ENCODE measurements around the gene COL7A1. TPM values are rescaled to one million over a fixed set of nuclear protein-coding genes. Genes with fewer than 3 reads are reported as not detected.

Gene COL7A1
- total RNA-seq, 1 donor from 2014 or later: 32.3 TPM

- Mint-ChIP-seq H3K27ac (no peak overlapping the region), H3K4me3 (no peak overlapping the region), H3K9me3 (no peaks in the 10 kb centered on the region), H3K27me3 (peaks cover 3% of the 10 kb centered on the region), H3K36me3 (peaks cover 13% of the 10 kb centered on the region), H3K4me1 (ENCODE audit: unreplicated experiment) (peaks cover 20% of the 10 kb centered on the region)
- TF ChIP-seq, protein P1, sequence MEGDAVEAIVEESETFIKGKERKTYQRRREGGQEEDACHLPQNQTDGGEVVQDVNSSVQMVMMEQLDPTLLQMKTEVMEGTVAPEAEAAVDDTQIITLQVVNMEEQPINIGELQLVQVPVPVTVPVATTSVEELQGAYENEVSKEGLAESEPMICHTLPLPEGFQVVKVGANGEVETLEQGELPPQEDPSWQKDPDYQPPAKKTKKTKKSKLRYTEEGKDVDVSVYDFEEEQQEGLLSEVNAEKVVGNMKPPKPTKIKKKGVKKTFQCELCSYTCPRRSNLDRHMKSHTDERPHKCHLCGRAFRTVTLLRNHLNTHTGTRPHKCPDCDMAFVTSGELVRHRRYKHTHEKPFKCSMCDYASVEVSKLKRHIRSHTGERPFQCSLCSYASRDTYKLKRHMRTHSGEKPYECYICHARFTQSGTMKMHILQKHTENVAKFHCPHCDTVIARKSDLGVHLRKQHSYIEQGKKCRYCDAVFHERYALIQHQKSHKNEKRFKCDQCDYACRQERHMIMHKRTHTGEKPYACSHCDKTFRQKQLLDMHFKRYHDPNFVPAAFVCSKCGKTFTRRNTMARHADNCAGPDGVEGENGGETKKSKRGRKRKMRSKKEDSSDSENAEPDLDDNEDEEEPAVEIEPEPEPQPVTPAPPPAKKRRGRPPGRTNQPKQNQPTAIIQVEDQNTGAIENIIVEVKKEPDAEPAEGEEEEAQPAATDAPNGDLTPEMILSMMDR (conservative IDR thresholded peaks at IDR 0.05): no peak
- DNase-seq (ENCODE audit: extremely low spot score, unreplicated experiment): no peak
These were observed 1.8 kb downstream of the COL7A1 start for GRCh38 chr3:48593337-48593736.

GRCh38 chr3:48592519-48593087 lies 2.5 kb downstream of the COL7A1 start:
- Mint-ChIP-seq H3K4me1 (ENCODE audit: unreplicated experiment) (peaks cover 16% of the 10 kb centered on the region), H3K9me3 (no peaks in the 10 kb centered on the region), H3K36me3 (peaks cover 12% of the 10 kb centered on the region), H3K27me3 (peaks cover 3% of the 10 kb centered on the region), H3K4me3 (no peak overlapping the region), H3K27ac (no peak overlapping the region)
- TF ChIP-seq, protein P1 (conservative IDR thresholded peaks at IDR 0.05): no peak
- no peak for DNase-seq (ENCODE audit: extremely low spot score, unreplicated experiment)

DNA sequence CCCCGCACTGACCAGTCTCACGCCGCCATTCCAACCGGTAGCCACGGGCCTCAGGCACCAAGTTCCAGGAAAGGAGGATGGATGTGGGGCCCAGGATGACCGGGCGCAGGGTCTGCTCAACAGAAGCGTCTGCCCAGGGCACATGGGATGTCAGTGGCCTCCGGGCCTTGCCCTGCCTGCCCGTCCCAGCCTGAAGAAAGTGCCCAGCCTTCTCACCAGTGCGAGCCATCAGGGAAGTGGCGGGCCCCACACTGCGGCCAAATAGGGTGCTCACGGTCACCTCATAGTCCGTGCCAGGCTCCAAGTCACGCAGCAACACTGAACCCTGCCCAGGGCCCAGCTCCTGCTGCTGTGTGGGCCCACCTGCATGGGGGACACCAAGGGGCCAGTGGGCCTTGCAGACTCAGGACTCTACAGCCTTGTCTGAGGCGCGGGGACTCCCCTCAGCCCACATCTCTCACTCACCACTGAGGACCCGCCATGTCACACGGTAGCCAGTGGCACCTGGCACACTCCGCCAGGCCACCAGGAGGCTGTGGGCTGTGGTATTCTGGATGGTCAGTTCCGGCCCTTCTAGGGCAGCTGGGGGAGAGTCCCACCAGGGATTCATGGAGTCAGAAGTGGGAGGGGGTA lies 3.1 kb downstream of the COL7A1 start:
- TF ChIP-seq, protein P1 (conservative IDR thresholded peaks at IDR 0.05): no peak
- Mint-ChIP-seq H3K4me1 (ENCODE audit: unreplicated experiment) (peaks cover 10% of the 10 kb centered on the region), H3K27ac (no peak overlapping the region), H3K4me3 (no peak overlapping the region), H3K9me3 (no peaks in the 10 kb centered on the region), H3K27me3 (peaks cover 3% of the 10 kb centered on the region), H3K36me3 (peaks cover 7% of the 10 kb centered on the region)
- no peak for DNase-seq (ENCODE audit: extremely low spot score, unreplicated experiment)

DNA sequence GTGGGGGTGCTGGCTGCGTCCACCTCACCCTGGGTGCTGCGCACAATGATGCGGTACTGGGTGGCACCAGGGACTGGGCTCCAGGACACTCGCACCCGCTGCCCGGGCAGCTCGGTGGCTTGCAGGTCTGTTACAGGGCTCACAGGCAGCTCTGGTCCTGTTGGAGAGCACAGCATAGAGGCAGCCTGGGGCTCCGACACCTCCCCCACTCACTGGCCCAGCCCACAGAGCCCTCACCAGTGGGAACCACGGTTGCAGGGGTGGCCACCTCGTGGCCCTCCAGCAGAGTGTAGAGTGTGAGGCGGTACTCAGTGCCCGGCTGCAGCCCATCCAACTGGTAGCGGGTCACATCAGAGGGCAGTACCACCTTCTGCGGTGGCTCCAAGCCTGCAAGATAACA lies 3.7 kb downstream of the COL7A1 start:
- TF ChIP-seq, protein P1 (conservative IDR thresholded peaks at IDR 0.05): no peak
- H3K27ac Mint-ChIP-seq: no peak overlapping the region
- no peaks in the 10 kb centered on the region for H3K9me3 Mint-ChIP-seq
- no peak overlapping the region for H3K4me3 Mint-ChIP-seq
- H3K27me3 Mint-ChIP-seq: peaks cover 3% of the 10 kb centered on the region
- H3K36me3 Mint-ChIP-seq: peaks cover 7% of the 10 kb centered on the region
- no peak for DNase-seq (ENCODE audit: extremely low spot score, unreplicated experiment)
- H3K4me1 Mint-ChIP-seq (ENCODE audit: unreplicated experiment): peaks cover 8% of the 10 kb centered on the region

GRCh38 chr3:48588230-48588629 lies 6.9 kb downstream of the COL7A1 start:
- TF ChIP-seq, protein P1 (conservative IDR thresholded peaks at IDR 0.05): no peak
- H3K36me3 Mint-ChIP-seq: peaks cover 4% of the 10 kb centered on the region
- no peaks in the 10 kb centered on the region for H3K27me3 Mint-ChIP-seq
- no peak overlapping the region for H3K4me3 Mint-ChIP-seq
- H3K4me1 Mint-ChIP-seq (ENCODE audit: unreplicated experiment): no peaks in the 10 kb centered on the region
- H3K27ac Mint-ChIP-seq: no peak overlapping the region
- no peaks in the 10 kb centered on the region for H3K9me3 Mint-ChIP-seq
- DNase-seq (ENCODE audit: extremely low spot score, unreplicated experiment): no peak
